COLO829 (cell line): Measurements from ENCODE around the gene SEPTIN5.
"Not testable (repeated sequence)": the region's sequence is repeated elsewhere in the genome, so short reads cannot be mapped to it uniquely, and the experiment has no call there.

ENCODE experiments used
- DNase-seq: peaks from one replicate; pipeline ENCODE4 v3.0.0; 2012; ENCODE audit warnings: low spot score

The SEPTIN5 gene

GRCh38 chr22:19680911-19681862, 33.1 kb upstream of the SEPTIN5 start:
- no peak for DNase-seq

DNA sequence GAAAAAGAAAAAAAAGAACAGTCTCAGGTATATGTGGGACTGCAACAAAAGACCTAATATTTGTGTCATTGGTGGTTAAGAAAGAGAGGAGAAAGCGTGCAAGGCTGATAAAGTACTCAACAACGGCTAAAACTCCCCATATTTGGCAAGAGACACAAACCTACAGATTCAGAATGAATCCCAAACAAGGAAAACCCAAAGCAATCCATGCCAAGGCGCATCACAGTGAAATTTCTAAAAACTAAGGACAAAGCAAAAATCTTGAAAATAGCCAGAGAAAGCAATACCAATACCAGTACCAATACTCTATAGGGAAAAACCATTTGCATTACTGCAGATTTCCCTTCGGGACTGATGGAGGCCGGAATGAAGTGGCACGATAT, 32.4 kb upstream of the SEPTIN5 start:
- DNase-seq, result no peak

DNA sequence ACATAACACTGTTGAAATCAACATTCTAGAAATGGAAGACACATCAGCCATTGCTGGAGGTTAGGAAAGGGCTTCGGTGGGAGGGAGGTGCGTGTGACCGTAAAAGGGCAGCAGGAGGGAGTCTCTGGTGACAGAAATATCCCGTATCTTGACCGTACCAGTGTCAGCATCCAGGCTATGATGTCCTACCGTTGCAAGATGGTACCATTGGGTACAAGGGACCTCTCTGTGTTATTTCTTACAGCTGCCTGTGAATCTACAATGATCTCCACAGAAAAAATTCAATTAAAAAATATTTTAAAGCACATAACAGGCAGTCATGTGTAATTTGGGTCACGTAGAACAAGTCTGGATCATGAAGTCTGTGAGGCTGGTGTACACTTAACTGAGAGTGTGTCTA, 27.4 kb upstream of the SEPTIN5 start:
- no peak for DNase-seq

GRCh38 chr22:19687561-19688300, 26.6 kb upstream of the SEPTIN5 start:
- no peak for DNase-seq

DNA sequence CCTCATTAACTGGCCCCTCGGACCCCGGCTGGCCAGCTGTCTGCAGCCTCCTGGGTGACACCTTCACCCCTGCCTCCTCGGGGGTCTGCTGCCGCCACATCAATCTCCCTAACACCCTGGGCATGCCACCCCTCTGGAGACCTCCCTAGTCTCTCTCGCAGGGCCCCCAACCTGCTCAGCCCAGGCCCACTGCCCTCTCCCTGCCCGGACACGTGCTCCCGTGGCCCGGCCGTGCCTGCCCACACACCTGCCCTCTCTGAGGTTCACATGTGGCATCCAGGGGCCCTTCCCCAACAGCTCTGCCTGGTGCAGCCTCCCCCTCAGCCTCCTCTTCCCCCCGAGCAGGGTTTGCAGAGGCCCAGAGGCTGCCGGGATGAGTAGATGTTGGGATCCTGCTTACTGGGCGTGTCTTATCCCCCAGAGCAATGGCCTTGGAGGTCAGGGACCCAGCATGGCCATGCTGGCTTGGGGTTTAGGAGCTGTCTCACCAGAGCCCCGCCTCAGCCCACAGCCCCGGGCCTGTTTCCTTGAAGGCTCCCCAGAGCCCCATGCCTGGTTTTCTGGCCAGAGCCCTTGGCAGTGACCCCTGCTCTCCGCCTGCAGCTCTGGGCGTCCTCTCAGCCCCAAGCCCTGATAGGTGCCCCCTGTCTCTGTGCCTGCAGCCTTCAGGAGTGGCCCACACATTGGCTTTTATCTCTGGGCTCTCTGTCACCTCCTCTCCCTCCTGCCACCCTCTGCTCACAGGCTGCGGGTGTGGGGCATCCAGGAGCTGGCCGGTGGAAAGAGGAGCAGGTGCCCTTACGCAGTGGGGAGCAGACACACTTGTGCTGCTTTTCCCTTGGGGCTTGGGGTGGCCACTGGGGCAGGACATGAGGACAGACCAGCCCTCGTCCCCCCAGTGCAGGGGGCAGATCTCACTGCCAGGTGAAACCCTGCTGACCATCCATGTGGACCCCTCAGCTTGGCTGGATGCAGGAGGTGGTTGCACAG, 25.7 kb upstream of the SEPTIN5 start:
- DNase-seq, result no peak

DNA sequence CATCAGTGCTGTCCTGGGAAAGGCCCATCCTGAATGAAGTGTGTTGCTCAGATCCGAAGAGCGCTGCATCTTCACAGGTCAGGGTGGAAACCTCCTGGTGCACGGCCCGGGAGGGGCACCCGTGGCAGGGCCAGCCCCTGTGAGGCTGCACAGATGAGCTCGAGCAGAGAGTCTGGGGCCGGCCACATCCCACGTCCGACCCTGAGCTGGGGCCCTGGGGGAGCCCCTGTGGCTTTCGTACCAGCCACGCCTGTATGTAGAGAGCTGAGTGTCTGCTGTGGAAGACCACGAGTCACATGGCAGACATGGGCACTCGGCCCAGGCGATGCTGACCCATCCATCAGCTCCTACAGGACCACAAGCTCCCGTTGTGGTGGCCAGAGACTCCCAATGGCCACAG, 24.9 kb upstream of the SEPTIN5 start:
- no peak for DNase-seq

- DNase-seq, result no peak
Observed at GRCh38 chr22:19691007-19691720, 23.1 kb upstream of the SEPTIN5 start.

DNA sequence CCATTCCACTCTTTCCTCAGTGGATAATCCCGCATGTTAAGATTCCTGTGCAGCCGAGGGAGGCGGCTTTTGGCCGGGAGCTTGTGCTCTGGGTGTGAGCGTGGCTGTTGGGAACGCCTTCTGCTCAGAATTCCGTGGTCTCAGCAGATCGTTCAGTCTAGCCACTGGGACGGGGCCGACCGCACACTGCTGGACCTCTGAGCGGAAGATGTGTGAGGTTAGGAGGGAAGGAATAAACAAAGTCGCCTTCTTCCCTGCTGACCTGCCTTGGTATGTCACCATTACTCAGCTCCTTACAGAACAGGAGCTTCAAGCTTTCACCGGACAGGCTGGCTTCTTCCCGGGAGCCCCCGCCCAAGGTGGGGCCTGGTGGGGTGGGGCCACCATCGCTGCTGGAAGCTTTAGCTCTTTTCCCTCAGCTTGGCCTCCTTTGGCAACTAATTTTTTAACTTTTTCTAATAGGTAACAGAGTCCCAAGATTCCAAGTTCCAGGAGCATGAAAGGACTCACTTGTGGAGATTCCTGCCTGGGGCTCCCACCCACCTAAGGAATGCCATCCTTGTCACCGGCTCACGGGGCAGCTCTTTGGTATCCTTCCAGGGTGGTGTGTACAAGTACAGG, 22.5 kb upstream of the SEPTIN5 start:
- peak; percentile 64 for DNase-seq

DNA sequence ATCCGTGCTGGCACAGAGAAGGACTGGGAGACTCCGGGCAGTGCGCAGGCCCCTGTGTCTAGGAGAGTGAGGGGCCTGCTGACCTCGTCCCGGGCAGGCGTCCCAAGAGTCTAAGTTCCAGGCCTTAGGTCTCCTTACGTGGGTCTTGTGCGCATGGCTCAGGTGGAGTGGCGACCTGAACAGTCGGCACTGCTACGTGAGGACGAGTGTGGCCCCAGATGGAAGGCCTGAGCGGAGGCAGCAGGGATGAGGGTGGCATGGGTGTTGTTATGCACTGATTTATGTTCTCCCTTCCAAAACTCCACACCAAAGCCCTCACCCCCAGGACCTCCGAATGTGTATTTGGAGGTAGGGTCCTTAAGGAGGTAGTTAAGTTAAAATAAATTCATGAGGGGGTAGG, 20.7 kb upstream of the SEPTIN5 start:
- no peak for DNase-seq

GRCh38 chr22:19693981-19694670, 20.2 kb upstream of the SEPTIN5 start:
- no peak for DNase-seq

GRCh38 chr22:19694696-19695095, 19.6 kb upstream of the SEPTIN5 start:
- DNase-seq, result no peak

DNA sequence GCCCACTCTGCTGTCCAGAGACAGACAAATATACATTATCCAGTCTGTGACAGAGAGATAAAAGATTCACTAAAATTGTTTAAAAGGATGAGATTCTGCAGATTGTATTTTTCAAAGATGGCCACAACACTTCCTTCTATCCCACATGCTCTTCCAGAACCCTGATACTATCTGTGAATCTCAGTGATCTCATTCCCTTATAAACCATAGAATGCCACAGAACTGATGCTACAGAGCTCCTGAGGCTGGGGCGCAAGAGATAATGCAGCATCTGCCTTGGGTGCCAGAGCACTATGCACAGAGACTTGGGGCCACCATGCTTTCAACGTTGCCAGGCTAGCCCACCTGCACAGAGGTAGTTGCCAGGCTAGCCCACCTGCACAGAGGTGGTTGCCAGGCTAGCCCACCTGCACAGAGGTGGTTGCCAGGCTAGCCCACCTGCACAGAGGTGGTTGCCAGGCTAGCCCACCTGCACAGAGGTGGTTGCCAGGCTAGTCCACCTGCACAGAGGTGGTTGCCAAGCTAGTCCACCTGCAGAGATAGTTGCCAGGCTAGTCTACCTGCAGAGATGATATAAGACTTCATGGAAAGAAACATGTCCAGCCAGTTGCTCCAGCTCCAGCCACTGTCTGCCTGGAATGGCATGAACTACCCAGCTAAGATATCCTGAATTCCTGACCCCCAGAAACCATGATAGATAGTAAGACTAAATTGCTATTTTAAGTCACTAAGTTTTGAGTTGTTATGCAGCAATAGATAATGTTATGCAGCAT, 17.6 kb upstream of the SEPTIN5 start:
- no peak for DNase-seq

DNA sequence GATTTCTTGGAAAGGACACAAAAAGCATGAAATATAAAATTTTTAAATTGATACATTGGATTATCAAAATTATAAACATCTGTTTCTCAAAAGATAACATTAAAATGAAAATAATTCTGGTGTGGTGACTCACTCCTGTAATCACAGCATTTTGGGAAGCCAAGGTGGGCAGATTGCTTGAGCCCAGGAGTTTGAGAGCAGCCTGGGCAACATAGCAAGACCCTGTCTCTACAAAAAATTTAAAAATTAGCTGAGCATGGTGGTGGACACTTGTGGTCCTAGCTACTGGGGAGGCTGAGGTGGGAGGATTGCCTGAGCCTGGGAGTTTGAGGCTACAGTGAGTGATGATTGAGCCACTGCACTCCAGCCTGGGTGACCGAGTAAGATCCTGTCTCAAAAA, 16.4 kb upstream of the SEPTIN5 start:
- DNase-seq, result not testable (repeated sequence)

GRCh38 chr22:19700790-19701419, 13.4 kb upstream of the SEPTIN5 start:
- no peak for DNase-seq

DNA sequence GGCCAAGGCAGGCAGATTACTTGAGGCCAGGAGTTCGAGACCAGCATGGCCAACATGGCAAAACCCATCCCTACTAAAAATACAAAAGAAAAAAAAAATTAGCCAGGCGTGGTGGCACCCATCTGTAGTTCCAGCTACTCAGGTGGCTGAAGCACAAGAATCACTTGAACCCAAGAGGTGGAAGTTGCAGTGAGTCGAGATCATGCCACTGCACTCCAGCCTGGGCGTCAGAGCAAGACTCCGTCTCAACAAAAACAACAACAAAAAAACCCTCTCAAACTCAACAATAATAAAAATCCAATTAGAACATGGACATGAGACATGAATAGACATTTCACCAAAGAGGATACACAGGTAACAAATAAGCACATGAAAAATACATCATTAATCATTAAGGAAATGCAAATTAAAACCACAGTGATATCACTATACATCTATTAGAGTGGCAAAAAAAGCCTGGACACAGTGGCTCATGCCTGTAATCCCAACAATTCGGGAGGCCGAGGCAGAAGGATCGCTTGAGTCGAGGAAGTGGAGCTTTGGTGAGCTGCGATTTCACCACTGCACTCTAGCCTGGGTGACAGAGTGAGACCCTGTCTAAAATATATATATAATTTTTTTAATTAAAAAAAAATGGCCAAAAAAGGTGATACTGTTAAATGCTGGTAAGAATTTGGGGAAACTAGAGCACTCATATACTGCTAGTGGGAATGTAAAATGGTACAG, 12.7 kb upstream of the SEPTIN5 start:
- DNase-seq, result no peak

GRCh38 chr22:19703869-19704268, 10.4 kb upstream of the SEPTIN5 start:
- no peak for DNase-seq

DNA sequence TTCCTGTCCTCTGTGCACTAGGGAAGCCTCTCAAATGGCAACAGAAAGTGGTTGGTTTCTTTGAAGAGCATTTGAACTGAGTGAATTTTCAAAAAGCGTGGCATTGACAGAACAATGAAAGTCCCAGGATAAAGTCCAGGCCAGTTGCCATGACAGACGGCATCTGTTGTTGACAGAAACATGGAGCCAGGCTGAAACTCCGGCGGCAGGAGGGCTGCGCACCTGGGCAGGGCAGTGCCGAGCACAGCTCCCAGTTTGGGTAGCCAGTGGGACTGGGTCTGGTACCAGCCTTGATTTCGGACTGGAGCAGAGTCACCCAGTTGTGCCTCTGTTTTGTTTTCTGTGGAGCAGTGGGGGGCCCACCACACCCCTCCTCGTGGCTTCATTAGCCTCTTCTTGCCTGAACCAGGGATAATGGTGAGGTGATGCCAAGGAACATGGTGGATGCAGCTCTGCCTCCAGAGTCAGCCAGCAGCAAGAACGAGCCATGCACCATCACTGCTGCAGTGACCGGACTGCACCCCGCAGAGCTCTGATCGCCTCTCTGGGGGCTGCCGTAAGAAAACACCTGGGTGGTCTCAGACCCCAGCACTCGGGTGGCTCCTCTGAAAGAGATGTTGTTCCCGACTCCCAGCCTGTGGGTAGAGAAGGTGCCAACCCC, 9.8 kb upstream of the SEPTIN5 start:
- DNase-seq, result no peak
